Measurements from ENCODE around the gene CEP95.

Gene CEP95

GRCh38 chr17:64503821-64504768 is 2.7 kb upstream of the CEP95 start:
- ChIA-PET POLR2A (ENCODE audit: low non-redundant PET) (interaction anchor here (1.2 kb wide), 1 partner anchor 8 kb away, joined by 4 read pairs; no protein-coding TSS in a partner anchor), CTCF (interaction anchor here (0.6 kb wide), 1 partner anchor 12 kb away, joined by 4 read pairs; no protein-coding TSS in a partner anchor)
- no peak overlapping the region for H3K27ac ChIP-seq
- no peak for DNase-seq (ENCODE audit: low spot score)
- TF ChIP-seq CTCF (conservative IDR thresholded peaks at IDR 0.05; ENCODE audit: low read depth): no peak

- no peak for TF ChIP-seq CTCF (conservative IDR thresholded peaks at IDR 0.05; ENCODE audit: low read depth)
- ChIA-PET CTCF (interaction anchor here (0.6 kb wide), 2 partner anchors 12 to 75 kb away, joined by 3 to 4 read pairs; no protein-coding TSS in a partner anchor), POLR2A (ENCODE audit: low non-redundant PET) (interaction anchor here (1.0 to 1.2 kb wide), 2 partner anchors 9 to 84 kb away, joined by 3 to 4 read pairs; no protein-coding TSS in a partner anchor)
- peak overlapping the region; percentile 98 for H3K27ac ChIP-seq
- no peak for DNase-seq (ENCODE audit: low spot score)
These were observed 1.9 kb upstream of the CEP95 start for GRCh38 chr17:64504769-64505339.

- ChIA-PET CTCF (interaction anchor here (0.6 kb wide), 2 partner anchors 76 to 122 kb away, joined by 3 read pairs; no protein-coding TSS in a partner anchor), POLR2A (ENCODE audit: low non-redundant PET) (interaction anchor here (0.6 to 1.2 kb wide), 3 partner anchors 9 to 360 kb away, joined by 3 to 4 read pairs (median 3); no protein-coding TSS in a partner anchor)
- peak; percentile 75 for DNase-seq (ENCODE audit: low spot score)
- H3K27ac ChIP-seq: peak overlapping the region; percentile 98
- TF ChIP-seq CTCF (conservative IDR thresholded peaks at IDR 0.05; ENCODE audit: low read depth): no peak
These were observed 1.2 kb upstream of the CEP95 start for GRCh38 chr17:64505340-64506200.

GRCh38 chr17:64506201-64506575 is 589 bp upstream of the CEP95 start, which contains the start of gene DDX5:
DDX5 (minus strand) TSS chr17:64506289; CDS start chr17:64506119, 170 bp downstream.
- no peak for DNase-seq (ENCODE audit: low spot score)
- TF ChIP-seq CTCF (conservative IDR thresholded peaks at IDR 0.05; ENCODE audit: low read depth): no peak
- ChIA-PET CTCF (interaction anchor here (0.6 kb wide), 1 partner anchor 121 kb away, joined by 3 read pairs; no protein-coding TSS in a partner anchor), POLR2A (ENCODE audit: low non-redundant PET) (interaction anchor here (0.5 to 1.0 kb wide), 3 partner anchors 34 to 207 kb away, joined by 3 to 4 read pairs (median 4); no protein-coding TSS in a partner anchor)
- H3K27ac ChIP-seq: peak within 1 kb of the TSS; percentile 98

- ChIA-PET CTCF (interaction anchor here (0.6 kb wide), 1 partner anchor 21 kb away, joined by 3 read pairs; no protein-coding TSS in a partner anchor), POLR2A (ENCODE audit: low non-redundant PET) (interaction anchor here (1.0 kb wide), 1 partner anchor 33 kb away, joined by 3 read pairs; no protein-coding TSS in a partner anchor)
These were observed 621 bp downstream of the CEP95 start for GRCh38 chr17:64507413-64507782.

More at GRCh38 chr17:64507413-64507782, 621 bp downstream of the CEP95 start:
- TF ChIP-seq CTCF (conservative IDR thresholded peaks at IDR 0.05; ENCODE audit: low read depth): peak; percentile 76
- DNase-seq (ENCODE audit: low spot score): peak; percentile 58
- peak overlapping the region; percentile 98 for H3K27ac ChIP-seq
